ENCODE results near the gene PLEKHJ1. TPM values are rescaled to one million over a fixed set of nuclear protein-coding genes. Genes with fewer than 3 reads are reported as not detected.

The PLEKHJ1 gene
- total and polyA plus RNA-seq, 2 of the 8 experiments (the other 6 are each of a cell fraction or from before 2014, with no cell fraction given): 135 to 187 TPM

DNA sequence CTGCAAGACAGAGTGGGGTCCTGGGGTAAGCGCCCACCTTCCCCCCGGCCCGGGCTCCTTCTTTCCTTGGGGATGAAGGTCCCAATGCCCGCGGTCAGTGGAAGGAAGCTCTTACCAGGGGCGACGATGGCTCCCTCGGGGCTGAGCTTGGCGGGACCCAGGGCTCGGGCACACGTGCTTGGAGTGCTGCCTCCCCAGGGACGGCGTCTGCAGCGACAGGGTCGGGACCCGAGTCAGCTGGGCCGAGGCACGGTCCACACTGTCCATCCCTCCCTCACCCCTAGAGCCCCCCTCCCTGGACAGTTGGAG, 16.6 kb upstream of the PLEKHJ1 start:
- no peak overlapping the region for H3K14ac ChIP-seq (ENCODE audit: insufficient read length)
- H3K23ac ChIP-seq (ENCODE audit: insufficient read length): no peak overlapping the region
- H2BK5ac ChIP-seq (ENCODE audit: low read depth, low read length): no peak overlapping the region
- H3K18ac ChIP-seq (ENCODE audit: extremely low read depth, low read length): 0 out of 2 replicates have a peak overlapping the region, but pooled peaks have one; percentile 60
- H2BK20ac ChIP-seq (ENCODE audit: low read length): no peak overlapping the region
- FAIRE-seq: no peak
- no peak overlapping the region for H3K4ac ChIP-seq (replicated peaks; ENCODE audit: insufficient read length, low read depth, low read length)
- peak overlapping the region; percentile 74 to 96 for H3K4me2 ChIP-seq (ENCODE audit: insufficient read depth in 1 of 2, low read depth in 2 of 2, low read length in 2 of 2)
- H3K4me3 ChIP-seq (ENCODE audit: extremely low read depth in 1 of 4, insufficient read depth in 2 of 4, low read depth in 3 of 4, low read length in 4 of 4): peak overlapping the region; percentile 35 to 65 (median 47); a peak in 6 of 8 replicates
- no peak overlapping the region for H4K5ac ChIP-seq (ENCODE audit: insufficient read length, low read depth, low read length)
- no peaks in the 10 kb centered on the region for H3K79me1 ChIP-seq (ENCODE audit: low read depth, low read length)
- peaks cover 0 to 4% (median 2%) of the 10 kb centered on the region in 4 experiments; a peak in 5 of 7 replicates for H3K4me1 ChIP-seq (replicated peaks in 1 of 4; ENCODE audit: control insufficient read depth in 3 of 4, insufficient read depth in 4 of 4, low read length in 3 of 4)
- H2AK5ac ChIP-seq (ENCODE audit: low read depth, low read length): no peak overlapping the region
- no peak overlapping the region for H2BK12ac ChIP-seq (ENCODE audit: low read depth, low read length)
- peak overlapping the region; percentile 74 for H4K91ac ChIP-seq (replicated peaks; ENCODE audit: insufficient read length, low read length)
- no peaks in the 10 kb centered on the region for H3K79me2 ChIP-seq (ENCODE audit: control insufficient read depth in 1 of 2, insufficient read depth in 2 of 2, low read length in 2 of 2)
- no peak for DNase-seq (ENCODE audit: low read depth in 1 of 2, low spot score in 2 of 2)
- no peak overlapping the region for H3K27ac ChIP-seq (ENCODE audit: low read depth, low read length)
- H2AFZ ChIP-seq (ENCODE audit: low read length): no peak overlapping the region
- WGBS, 2 experiments (ENCODE audit: extremely low coverage in 1 of 2, insufficient coverage in 1 of 2, insufficient read length in 1 of 2, insufficient replicate concordance in 2 of 2, low coverage in 1 of 2, low lambda C conversion rate in 2 of 2, missing lambda C conversion rate in 1 of 2): 42% methylated on average over 14 of the region's 18 CpGs; no CpG with 5 or more reads in 1 of the 2 experiments
- no peak overlapping the region; the same call in 1 of the 2 replicates for H4K8ac ChIP-seq (ENCODE audit: extremely low read depth, insufficient read depth, low read length)
- no peak overlapping the region for H3K56ac ChIP-seq (replicated peaks; ENCODE audit: insufficient read length, low read depth, low read length)
- ChIA-PET POLR2A (ENCODE audit: partially characterized antibody) (interaction anchor here (0.9 to 18.7 kb wide), 12 partner anchors 11 to 155 kb away, joined by 3 to 330 read pairs (median 4); partner anchors contain the start of genes LSM7, PLEKHJ1, SF3A2 and SPPL2B), CTCF (ENCODE audit: partially characterized antibody) (interaction anchor here (0.6 to 5.9 kb wide), 16 partner anchors 8 to 278 kb away, joined by 3 to 42 read pairs (median 7); partner anchors contain the start of gene PLEKHJ1)
- H3K9ac ChIP-seq (replicated peaks in 1 of 4; ENCODE audit: extremely low read depth in 1 of 4, low read depth in 3 of 4, low read length in 3 of 4): no peak overlapping the region; a peak in 1 of 7 replicates
- H2BK15ac ChIP-seq (ENCODE audit: low read length): no peak overlapping the region
- peaks cover 2 to 6% of the 10 kb centered on the region in 2 experiments for H4K20me1 ChIP-seq (replicated peaks in 1 of 2; ENCODE audit: control insufficient read depth in 1 of 2, insufficient read depth in 2 of 2, low read length in 2 of 2)
- H3K23me2 ChIP-seq (ENCODE audit: low read depth, low read length): peaks cover 12% of the 10 kb centered on the region; the same call in 1 of the 2 replicates
- peaks cover 0 to 23% (median 12%) of the 10 kb centered on the region in 4 experiments; a peak in 6 of 7 replicates for H3K27me3 ChIP-seq (replicated peaks in 1 of 4; ENCODE audit: control insufficient read depth in 3 of 4, extremely low read depth in 1 of 4, insufficient read depth in 3 of 4, low read length in 3 of 4)
- peaks cover 0 to 1% (median under 1%) of the 10 kb centered on the region in 4 experiments; a peak in 2 of 8 replicates for H3K36me3 ChIP-seq (ENCODE audit: control insufficient read depth in 2 of 4, insufficient read depth in 4 of 4, low read length in 3 of 4)
- no peak overlapping the region for H2BK120ac ChIP-seq (replicated peaks; ENCODE audit: low read depth, low read length)
- no peaks in the 10 kb centered on the region; a peak in 1 of 4 replicates for H3K9me3 ChIP-seq (ENCODE audit: insufficient read depth in 2 of 2, low read depth in 1 of 2, low read length in 1 of 2)
- TF ChIP-seq TAF7 (optimal IDR thresholded peaks at IDR 0.05; ENCODE audit: borderline replicate concordance, low read depth, low read length) (peak; percentile 20), NANOG (IDR thresholded peaks at IDR 0.05; ENCODE audit: insufficient read depth, low read depth, low read length, poor library complexity, severe bottlenecking) (no peak), SRF (IDR thresholded peaks at IDR 0.05; ENCODE audit: low read depth, low read length) (no peak), SP2 (IDR thresholded peaks at IDR 0.05; ENCODE audit: low read length) (no peak), SP1 (IDR thresholded peaks at IDR 0.05; ENCODE audit: low read depth, low read length) (no peak), HDAC2 (IDR thresholded peaks at IDR 0.05; ENCODE audit: borderline replicate concordance in 1 of 2, low read depth in 2 of 2, low read length in 2 of 2) (no peak), BRCA1 (IDR thresholded peaks at IDR 0.05; ENCODE audit: low read depth, low read length) (no peak)
- TF ChIP-seq, protein P1, sequence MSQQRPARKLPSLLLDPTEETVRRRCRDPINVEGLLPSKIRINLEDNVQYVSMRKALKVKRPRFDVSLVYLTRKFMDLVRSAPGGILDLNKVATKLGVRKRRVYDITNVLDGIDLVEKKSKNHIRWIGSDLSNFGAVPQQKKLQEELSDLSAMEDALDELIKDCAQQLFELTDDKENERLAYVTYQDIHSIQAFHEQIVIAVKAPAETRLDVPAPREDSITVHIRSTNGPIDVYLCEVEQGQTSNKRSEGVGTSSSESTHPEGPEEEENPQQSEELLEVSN (IDR thresholded peaks at IDR 0.05): peak; percentile 91
- TF ChIP-seq, protein P2, sequence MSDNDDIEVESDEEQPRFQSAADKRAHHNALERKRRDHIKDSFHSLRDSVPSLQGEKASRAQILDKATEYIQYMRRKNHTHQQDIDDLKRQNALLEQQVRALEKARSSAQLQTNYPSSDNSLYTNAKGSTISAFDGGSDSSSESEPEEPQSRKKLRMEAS (IDR thresholded peaks at IDR 0.05): peak; percentile 82
